H1 (cell line): Measurements from ENCODE around the gene HES2. TPM values are rescaled to one million over a fixed set of nuclear protein-coding genes. Genes with fewer than 3 reads are reported as not detected.
A peak's percentile ranks its signal among the peaks of the same experiment; 100 is the strongest.

Experiments
- ASH2L ChIP-seq: fragments of 200-600, 300-600 bp; sonication (generic); IDR thresholded peaks from one replicate; pipeline ENCODE4 v1.7.1; 2017; ENCODE audit warnings: low read length
- RBBP5 ChIP-seq: IDR thresholded peaks from 2 replicates; pipeline ENCODE4 v1.7.1; 2012; ENCODE audit warnings: low read depth, mild to moderate bottlenecking, inconsistent platforms, low read length, moderate library complexity, borderline replicate concordance
- TAF1 ChIP-seq: IDR thresholded peaks from 2 replicates; pipeline ENCODE4 v1.6.1; 2011; ENCODE audit warnings: mild to moderate bottlenecking, low read depth, low read length
- polyA plus RNA-seq, 7 experiments: library from polyadenylated mRNA; depleted of rRNA in 3 of 7; stranded (reverse) in 5 of 7; unstranded in 2 of 7; fragments of >200 nt in 5 of 7; fragments of 200-250 nt in 2 of 7; gene quantifications; 1 replicate in 5 of 7; 2 replicates in 1 of 7; 4 replicates in 1 of 7; pipeline versions ENCODE4 v1.2.1 to v1.2.3, GENCODE V29; 2011 to 2013; ENCODE audit warnings: missing spikeins in 2 of 7, mixed read lengths in 2 of 7
- total RNA-seq: library from RNA; stranded (reverse); fragmentation: NEBNext Ultra II Directional; extraction: Animal tissue kit (Norgen Biotek cat#: 25700); gene quantifications from 2 replicates; pipeline ENCODE4 v1.2.1, GENCODE V29; 2021

HES2 gene
- total and polyA plus RNA-seq, 2 of the 8 experiments (the other 6 are each of a cell fraction or from before 2014, with no cell fraction given): 0.15 to 0.53 TPM

DNA sequence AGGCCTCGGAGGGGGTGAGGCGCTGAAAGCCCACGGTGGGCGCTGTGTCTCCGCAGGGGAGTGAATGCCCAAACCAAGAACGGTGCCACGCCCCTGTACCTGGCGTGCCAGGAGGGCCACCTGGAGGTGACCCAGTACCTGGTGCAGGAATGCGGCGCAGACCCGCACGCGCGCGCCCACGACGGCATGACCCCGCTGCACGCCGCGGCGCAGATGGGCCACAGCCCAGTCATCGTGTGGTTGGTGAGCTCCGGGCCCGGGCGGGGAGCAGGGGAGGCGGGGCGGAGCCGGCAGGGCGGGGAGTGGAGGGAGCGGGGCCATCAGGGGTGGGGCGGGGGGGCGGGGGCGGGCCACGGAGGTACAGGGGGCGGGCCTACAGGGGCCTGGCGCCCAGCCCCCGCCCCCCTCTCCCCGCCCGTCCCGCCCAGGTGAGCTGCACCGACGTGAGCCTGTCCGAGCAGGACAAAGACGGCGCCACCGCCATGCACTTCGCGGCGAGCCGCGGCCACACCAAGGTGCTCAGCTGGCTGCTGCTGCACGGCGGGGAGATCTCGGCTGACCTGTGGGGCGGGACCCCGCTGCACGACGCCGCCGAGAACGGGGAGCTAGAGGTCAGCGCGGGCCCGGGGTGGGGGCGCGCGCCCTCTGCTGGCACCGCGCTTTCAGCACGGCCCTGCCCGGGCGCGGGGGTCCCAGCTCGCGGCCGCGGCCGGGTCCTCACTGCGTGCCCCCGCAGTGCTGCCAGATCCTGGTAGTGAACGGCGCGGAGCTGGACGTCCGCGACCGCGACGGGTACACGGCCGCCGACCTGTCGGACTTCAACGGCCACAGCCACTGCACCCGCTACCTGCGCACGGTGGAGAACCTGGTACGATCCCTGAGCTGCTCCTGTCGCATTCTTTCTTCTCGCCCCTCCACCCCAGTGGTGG lies 20.7 kb upstream of the HES2 start (continued):
- TF ChIP-seq RBBP5 (no peak), TAF1 (0 out of 2 replicates have a peak, but pooled peaks have one; percentile 22), ASH2L (peak; percentile 25)
- TF ChIP-seq, all 59 proteins: peak for 5
